GM20000 (cell line): ENCODE data around the gene ATP13A4.

ENCODE experiments used
- DNase-seq: peaks from one replicate; pipeline ENCODE4 v3.0.0; 2012; ENCODE audit warnings: low spot score
- TF ChIP-seq, protein P1 (sequence below): IDR thresholded peaks from 2 replicates; pipeline ENCODE4 v1.5.1; 2012; ENCODE audit warnings: mild to moderate bottlenecking, control low read depth; ENCODE audit errors: extremely low read depth, missing control alignments

ATP13A4 gene

DNA sequence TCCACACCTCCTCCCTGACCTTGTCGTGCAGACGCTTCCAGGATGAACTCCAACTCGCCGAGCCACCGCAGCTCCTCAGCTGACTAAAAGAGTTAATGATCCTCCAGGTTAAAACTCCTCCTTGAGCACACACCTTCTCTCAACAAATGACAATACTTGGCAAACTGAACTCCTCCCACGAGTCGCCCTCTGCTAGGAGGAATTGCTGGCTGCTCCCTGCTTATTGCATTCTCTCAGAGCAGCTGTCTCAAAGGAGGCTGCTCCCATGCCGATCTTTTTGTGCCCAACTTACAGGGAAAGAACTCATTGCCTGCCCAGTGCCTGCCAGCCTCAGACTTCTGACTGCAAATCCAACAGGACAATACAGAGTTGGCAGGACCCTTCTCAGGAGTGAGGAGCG lies at the start of gene ATP13A4:
ATP13A4 (minus strand) TSS at position 85 of the 400 bp plus-strand sequence. CDS start 96 bp downstream, outside the sequence.
- DNase-seq, result no peak
- TF ChIP-seq, protein P1, sequence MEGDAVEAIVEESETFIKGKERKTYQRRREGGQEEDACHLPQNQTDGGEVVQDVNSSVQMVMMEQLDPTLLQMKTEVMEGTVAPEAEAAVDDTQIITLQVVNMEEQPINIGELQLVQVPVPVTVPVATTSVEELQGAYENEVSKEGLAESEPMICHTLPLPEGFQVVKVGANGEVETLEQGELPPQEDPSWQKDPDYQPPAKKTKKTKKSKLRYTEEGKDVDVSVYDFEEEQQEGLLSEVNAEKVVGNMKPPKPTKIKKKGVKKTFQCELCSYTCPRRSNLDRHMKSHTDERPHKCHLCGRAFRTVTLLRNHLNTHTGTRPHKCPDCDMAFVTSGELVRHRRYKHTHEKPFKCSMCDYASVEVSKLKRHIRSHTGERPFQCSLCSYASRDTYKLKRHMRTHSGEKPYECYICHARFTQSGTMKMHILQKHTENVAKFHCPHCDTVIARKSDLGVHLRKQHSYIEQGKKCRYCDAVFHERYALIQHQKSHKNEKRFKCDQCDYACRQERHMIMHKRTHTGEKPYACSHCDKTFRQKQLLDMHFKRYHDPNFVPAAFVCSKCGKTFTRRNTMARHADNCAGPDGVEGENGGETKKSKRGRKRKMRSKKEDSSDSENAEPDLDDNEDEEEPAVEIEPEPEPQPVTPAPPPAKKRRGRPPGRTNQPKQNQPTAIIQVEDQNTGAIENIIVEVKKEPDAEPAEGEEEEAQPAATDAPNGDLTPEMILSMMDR, result no peak

- TF ChIP-seq, protein P1, result no peak
- DNase-seq, result no peak
Observed at GRCh38 chr3:193599393-193599792, 44.7 kb upstream of the ATP13A4 start.

DNA sequence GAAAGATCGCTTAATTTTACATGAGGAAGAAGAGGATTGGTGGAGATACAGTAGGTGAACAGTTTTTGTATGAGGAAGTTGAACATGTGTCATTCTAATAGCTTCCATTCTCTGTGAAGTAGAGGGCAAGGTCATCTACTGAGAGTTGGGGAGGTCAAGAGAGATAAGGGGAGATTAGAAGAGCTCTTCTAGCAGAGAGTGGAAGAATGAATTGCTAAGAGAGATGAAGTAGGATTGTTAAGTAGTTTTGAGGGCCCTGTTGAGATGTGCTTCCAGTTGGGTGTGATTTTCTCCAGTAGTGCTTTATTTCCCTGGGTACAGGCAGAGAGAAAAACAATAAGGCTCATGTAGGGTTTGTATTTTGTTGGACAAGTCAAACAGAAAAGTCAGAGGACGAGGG lies 43.5 kb upstream of the ATP13A4 start:
- TF ChIP-seq, protein P1, result no peak
- no peak for DNase-seq

- DNase-seq, result no peak
- TF ChIP-seq, protein P1, result no peak
Observed at GRCh38 chr3:193595939-193596487, 41.3 kb upstream of the ATP13A4 start.

DNA sequence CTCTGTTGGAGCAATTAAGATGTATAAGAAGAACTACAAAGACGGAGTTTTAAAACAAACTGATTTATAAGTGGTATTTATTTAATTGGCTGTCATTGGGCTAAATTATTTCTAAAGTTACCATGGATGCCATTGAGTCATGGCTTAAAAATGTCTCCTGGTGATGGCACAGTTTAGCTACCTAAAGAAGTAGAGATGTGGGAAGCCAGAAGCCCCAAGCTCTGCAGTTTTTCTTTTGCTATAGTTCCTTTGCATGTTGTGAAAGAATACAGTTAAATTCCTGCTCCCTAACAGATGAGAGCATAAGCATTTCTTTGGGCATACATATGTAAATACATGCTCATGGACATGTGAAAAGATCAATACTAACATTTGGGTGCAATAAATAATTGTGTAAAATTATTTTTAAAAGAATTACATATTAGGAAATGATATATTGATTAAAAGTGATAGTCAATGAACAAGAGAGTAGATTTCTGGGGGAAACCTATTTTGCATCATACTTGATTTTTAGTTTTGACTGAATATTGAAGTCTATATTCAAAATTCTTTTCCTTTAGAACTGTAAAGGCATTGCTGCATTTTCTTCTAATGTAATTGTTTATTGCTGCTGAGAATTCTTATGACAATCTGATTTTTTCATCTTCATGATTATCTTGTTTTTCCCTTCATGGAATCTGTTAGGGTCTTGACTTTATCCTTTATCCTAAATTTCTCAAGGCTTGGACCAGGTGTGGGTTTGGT lies 40.4 kb upstream of the ATP13A4 start:
- TF ChIP-seq, protein P1, result no peak
- no peak for DNase-seq

DNA sequence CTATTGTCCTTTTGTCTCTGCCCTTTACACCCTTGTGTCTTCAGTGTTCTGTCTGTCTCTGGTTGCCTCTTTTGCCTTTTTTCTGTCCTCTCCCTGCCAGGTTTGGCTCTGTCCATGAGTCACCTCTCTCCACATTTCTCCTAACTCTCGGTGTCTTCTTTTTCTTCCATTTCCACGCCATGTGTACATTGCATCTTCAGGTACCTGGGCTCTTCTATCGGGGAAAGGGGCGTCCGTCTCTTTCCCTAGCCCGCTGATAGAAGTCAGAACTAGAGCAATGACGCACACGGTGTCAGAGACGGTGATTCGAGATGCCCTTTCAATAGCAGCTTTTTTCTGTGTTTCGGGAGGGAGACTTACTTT lies 39.0 kb upstream of the ATP13A4 start:
- TF ChIP-seq, protein P1, result no peak
- DNase-seq, result peak; percentile 44

- DNase-seq, result peak; percentile 94
- TF ChIP-seq, protein P1, result no peak
Observed at GRCh38 chr3:193592841-193593667, 38.4 kb upstream of the ATP13A4 start, which contains the start of gene OPA1. Gene OPA1 (plus strand): TSS chr3:193593208. CDS start chr3:193593378, 170 bp downstream.
